ENCODE results near the gene STON1. TPM values are rescaled to one million over a fixed set of nuclear protein-coding genes. Genes with fewer than 3 reads are reported as not detected.
A peak's percentile ranks its signal among the peaks of the same experiment; 100 is the strongest.

Gene STON1, protein sequence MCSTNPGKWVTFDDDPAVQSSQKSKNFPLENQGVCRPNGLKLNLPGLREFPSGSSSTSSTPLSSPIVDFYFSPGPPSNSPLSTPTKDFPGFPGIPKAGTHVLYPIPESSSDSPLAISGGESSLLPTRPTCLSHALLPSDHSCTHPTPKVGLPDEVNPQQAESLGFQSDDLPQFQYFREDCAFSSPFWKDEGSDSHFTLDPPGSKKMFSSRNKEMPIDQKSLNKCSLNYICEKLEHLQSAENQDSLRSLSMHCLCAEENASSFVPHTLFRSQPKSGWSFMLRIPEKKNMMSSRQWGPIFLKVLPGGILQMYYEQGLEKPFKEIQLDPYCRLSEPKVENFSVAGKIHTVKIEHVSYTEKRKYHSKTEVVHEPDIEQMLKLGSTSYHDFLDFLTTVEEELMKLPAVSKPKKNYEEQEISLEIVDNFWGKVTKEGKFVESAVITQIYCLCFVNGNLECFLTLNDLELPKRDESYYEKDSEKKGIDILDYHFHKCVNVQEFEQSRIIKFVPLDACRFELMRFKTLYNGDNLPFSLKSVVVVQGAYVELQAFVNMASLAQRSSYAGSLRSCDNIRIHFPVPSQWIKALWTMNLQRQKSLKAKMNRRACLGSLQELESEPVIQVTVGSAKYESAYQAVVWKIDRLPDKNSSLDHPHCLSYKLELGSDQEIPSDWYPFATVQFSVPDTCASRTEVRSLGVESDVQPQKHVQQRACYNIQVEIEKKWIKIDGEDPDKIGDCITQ
- 36.7 and 51.7 TPM in 2 replicates for total RNA-seq (ENCODE audit: low replicate concordance)

GRCh38 chr2:48530033-48530811 is at the start of gene STON1:
Gene STON1, plus strand, starts transcription at chr2:48530154. Its CDS starts 50,480 bp downstream, at chr2:48580634.
- H3K9me3 Mint-ChIP-seq = no peaks in the 10 kb centered on the region
- Histone ChIP-seq H2AFZ (replicated peaks) (peak within 1 kb of the TSS; percentile 45), H3K9ac (peak within 1 kb of the TSS; percentile 38), H3K27me3 (no peaks in the 10 kb centered on the region), H3K36me3 (no peaks in the 10 kb centered on the region), H3K4me1 (peaks cover 36% of the 10 kb centered on the region), H3F3A (ENCODE audit: low read depth) (peaks cover 45% of the 10 kb centered on the region), H3K4me2 (peak within 1 kb of the TSS; percentile 95), H3K4me3 (peak within 1 kb of the TSS; percentile 83), H3K27ac (peak within 1 kb of the TSS; percentile 28), H4K20me1 (ENCODE audit: low read depth) (peaks cover 22% of the 10 kb centered on the region), H3K79me2 (ENCODE audit: low read depth) (peaks cover 48% of the 10 kb centered on the region), H3K9me3 (ENCODE audit: low read depth) (no peaks in the 10 kb centered on the region)
- H3K4me1 Mint-ChIP-seq = peaks cover 41% of the 10 kb centered on the region
- H3K27ac Mint-ChIP-seq = peak within 1 kb of the TSS; percentile 92
- TF ChIP-seq EZH2phosphoT487 (IDR thresholded peaks at IDR 0.05) = no peak
- TF ChIP-seq, protein P1, sequence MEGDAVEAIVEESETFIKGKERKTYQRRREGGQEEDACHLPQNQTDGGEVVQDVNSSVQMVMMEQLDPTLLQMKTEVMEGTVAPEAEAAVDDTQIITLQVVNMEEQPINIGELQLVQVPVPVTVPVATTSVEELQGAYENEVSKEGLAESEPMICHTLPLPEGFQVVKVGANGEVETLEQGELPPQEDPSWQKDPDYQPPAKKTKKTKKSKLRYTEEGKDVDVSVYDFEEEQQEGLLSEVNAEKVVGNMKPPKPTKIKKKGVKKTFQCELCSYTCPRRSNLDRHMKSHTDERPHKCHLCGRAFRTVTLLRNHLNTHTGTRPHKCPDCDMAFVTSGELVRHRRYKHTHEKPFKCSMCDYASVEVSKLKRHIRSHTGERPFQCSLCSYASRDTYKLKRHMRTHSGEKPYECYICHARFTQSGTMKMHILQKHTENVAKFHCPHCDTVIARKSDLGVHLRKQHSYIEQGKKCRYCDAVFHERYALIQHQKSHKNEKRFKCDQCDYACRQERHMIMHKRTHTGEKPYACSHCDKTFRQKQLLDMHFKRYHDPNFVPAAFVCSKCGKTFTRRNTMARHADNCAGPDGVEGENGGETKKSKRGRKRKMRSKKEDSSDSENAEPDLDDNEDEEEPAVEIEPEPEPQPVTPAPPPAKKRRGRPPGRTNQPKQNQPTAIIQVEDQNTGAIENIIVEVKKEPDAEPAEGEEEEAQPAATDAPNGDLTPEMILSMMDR (IDR thresholded peaks at IDR 0.05) = peak; percentile 17
- DNase-seq (ENCODE audit: low spot score) = peak; percentile 72
- H3K36me3 Mint-ChIP-seq = peaks cover 6% of the 10 kb centered on the region
- peaks cover 12% of the 10 kb centered on the region for H3K27me3 Mint-ChIP-seq (ENCODE audit: insufficient read depth, low read depth)
- H3K4me3 Mint-ChIP-seq = peak within 1 kb of the TSS; percentile 96

DNA sequence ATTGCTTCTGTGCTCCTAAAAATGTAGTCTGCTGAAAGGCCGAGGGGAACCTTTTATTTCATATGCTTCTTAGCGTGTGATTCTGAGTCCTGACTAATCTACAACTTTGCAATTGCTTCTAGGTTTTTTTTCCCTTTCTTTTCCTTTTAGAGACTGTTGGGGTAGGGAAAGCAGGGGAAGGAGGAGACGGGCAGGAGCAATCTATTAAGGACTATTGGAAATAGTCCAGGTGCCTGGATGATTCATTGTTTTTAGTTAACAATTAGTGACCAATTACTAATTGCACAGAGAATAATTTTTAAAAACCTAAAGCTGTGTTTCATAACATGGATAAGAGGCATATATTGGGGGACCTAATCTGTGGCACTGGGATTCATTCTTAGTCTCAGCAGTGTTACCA is 49.4 kb upstream of the STON1 start:
- H3K4me2 ChIP-seq = no peak overlapping the region

DNA sequence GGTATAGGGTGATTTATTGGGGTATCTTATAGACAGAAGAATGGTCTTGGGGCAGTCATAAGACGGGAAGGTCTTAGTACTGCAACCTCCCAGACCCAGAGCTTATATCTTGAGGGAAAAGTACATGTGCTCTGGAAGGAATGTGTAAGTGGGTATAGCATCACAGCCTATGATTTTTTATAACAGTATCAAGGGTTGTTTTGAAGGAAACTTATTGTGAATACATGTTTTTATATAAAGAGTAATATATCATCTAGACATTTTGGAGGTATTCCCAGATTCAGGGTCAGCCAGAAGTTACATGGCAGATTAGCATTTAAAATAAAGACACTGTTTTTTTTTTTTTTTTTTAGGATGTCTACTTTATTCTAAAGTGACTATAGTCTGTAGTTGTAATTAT is 47.6 kb upstream of the STON1 start:
- no peak for DNase-seq (ENCODE audit: low spot score)
- no peaks in the 10 kb centered on the region for H3K4me1 ChIP-seq
- H3K4me3 Mint-ChIP-seq = no peak overlapping the region
- no peak overlapping the region for H3K27ac Mint-ChIP-seq
- peaks cover 4% of the 10 kb centered on the region for H3K27me3 Mint-ChIP-seq (ENCODE audit: insufficient read depth, low read depth)
- no peaks in the 10 kb centered on the region for H3F3A ChIP-seq (ENCODE audit: low read depth)
- peaks cover 6% of the 10 kb centered on the region for H3K4me1 Mint-ChIP-seq
- no peaks in the 10 kb centered on the region for H3K79me2 ChIP-seq (ENCODE audit: low read depth)
- H3K9me3 ChIP-seq (ENCODE audit: low read depth) = no peaks in the 10 kb centered on the region
- no peaks in the 10 kb centered on the region for H3K27me3 ChIP-seq
- H3K36me3 ChIP-seq = no peaks in the 10 kb centered on the region
- H4K20me1 ChIP-seq (ENCODE audit: low read depth) = no peaks in the 10 kb centered on the region
- no peak overlapping the region for H3K27ac ChIP-seq
- no peak overlapping the region for H3K9ac ChIP-seq
- H3K4me3 ChIP-seq = no peak overlapping the region
- no peak overlapping the region for H3K4me2 ChIP-seq
- TF ChIP-seq EZH2 (IDR thresholded peaks at IDR 0.05) (no peak), EZH2phosphoT487 (IDR thresholded peaks at IDR 0.05) (no peak)
- TF ChIP-seq, protein P1 (IDR thresholded peaks at IDR 0.05) = no peak
- H3K36me3 Mint-ChIP-seq = peaks cover 9% of the 10 kb centered on the region
- no peaks in the 10 kb centered on the region for H3K9me3 Mint-ChIP-seq
- no peak overlapping the region for H2AFZ ChIP-seq (replicated peaks)

More for the DNA sequence above, 49.4 kb upstream of the STON1 start:
- Histone ChIP-seq H3F3A (ENCODE audit: low read depth) (no peaks in the 10 kb centered on the region), H3K4me1 (no peaks in the 10 kb centered on the region), H2AFZ (replicated peaks) (no peak overlapping the region), H3K27me3 (no peaks in the 10 kb centered on the region), H3K36me3 (no peaks in the 10 kb centered on the region), H4K20me1 (ENCODE audit: low read depth) (no peaks in the 10 kb centered on the region), H3K27ac (no peak overlapping the region), H3K4me3 (no peak overlapping the region), H3K9ac (no peak overlapping the region), H3K9me3 (ENCODE audit: low read depth) (no peaks in the 10 kb centered on the region), H3K79me2 (ENCODE audit: low read depth) (no peaks in the 10 kb centered on the region)
- Mint-ChIP-seq H3K9me3 (no peaks in the 10 kb centered on the region), H3K27me3 (ENCODE audit: insufficient read depth, low read depth) (peaks cover 4% of the 10 kb centered on the region), H3K36me3 (peaks cover 12% of the 10 kb centered on the region), H3K4me1 (peaks cover 6% of the 10 kb centered on the region), H3K4me3 (no peak overlapping the region), H3K27ac (no peak overlapping the region)
- TF ChIP-seq EZH2phosphoT487 (IDR thresholded peaks at IDR 0.05) (no peak), EZH2 (IDR thresholded peaks at IDR 0.05) (no peak)
- TF ChIP-seq, protein P1 (IDR thresholded peaks at IDR 0.05) = no peak
- no peak for DNase-seq (ENCODE audit: low spot score)
